H1 (cell line): ENCODE results near the gene NRM. TPM values are rescaled to one million over a fixed set of nuclear protein-coding genes. Genes with fewer than 3 reads are reported as not detected.

Source experiments
- CTCF ChIA-PET: fragments of 300-600 bp; sonication (Branson Sonifier 250); formaldehyde crosslinking; loops from one replicate; lab custom pipeline; 2021; ENCODE audit not compliant: partially characterized antibody; lab: Charles Lee
- POLR2A ChIA-PET: fragments of 300-600 bp; sonication (Branson Sonifier 250); formaldehyde crosslinking; loops from one replicate; lab custom pipeline; 2021; ENCODE audit warnings: inconsistent platforms; ENCODE audit not compliant: partially characterized antibody; lab: Charles Lee
- DNase-seq, 2 experiments: peaks; one replicate each; pipeline versions ENCODE4 v3.0.0 to v3.0.0-alpha.2; 2010 to 2022; ENCODE audit warnings: low spot score in 2 of 2, low read depth in 1 of 2, mixed read lengths in 1 of 2
- FAIRE-seq: peaks from 2 replicates; lab custom pipeline; 2011; peaks lifted over from hg19 to GRCh38; lab: Jason Lieb, UNC
- H2AFZ ChIP-seq: 2 replicates; pipeline ENCODE4 v1.8.1; 2012; ENCODE audit warnings: low read length, inconsistent platforms
- H2AK5ac ChIP-seq: 2 replicates; pipeline ENCODE4 v1.6.1; 2013; ENCODE audit warnings: low read depth, low read length
- H2BK120ac ChIP-seq: replicated peaks from 2 replicates; pipeline ENCODE3; 2013; ENCODE audit warnings: low read depth, low read length, inconsistent platforms
- H2BK12ac ChIP-seq: 2 replicates; pipeline ENCODE4 v1.6.1; 2013; ENCODE audit warnings: low read depth, low read length
- H2BK15ac ChIP-seq: 2 replicates; pipeline ENCODE4 v1.6.1; 2013; ENCODE audit warnings: low read length
- H2BK20ac ChIP-seq: 2 replicates; pipeline ENCODE4 v1.6.1; 2013; ENCODE audit warnings: low read length
- H2BK5ac ChIP-seq: 2 replicates; pipeline ENCODE4 v1.6.1; 2013; ENCODE audit warnings: low read depth, low read length
- H3K14ac ChIP-seq: 2 replicates; pipeline ENCODE4 v1.6.1; 2013; ENCODE audit warnings: inconsistent platforms; ENCODE audit not compliant: insufficient read length
- H3K18ac ChIP-seq: 2 replicates; pipeline ENCODE4 v1.6.1; 2013; ENCODE audit warnings: low read length; ENCODE audit errors: extremely low read depth
- H3K23ac ChIP-seq: 2 replicates; pipeline ENCODE4 v1.6.1; 2013; ENCODE audit warnings: inconsistent platforms; ENCODE audit not compliant: insufficient read length
- H3K23me2 ChIP-seq: 2 replicates; pipeline ENCODE4 v1.6.1; 2013; ENCODE audit warnings: low read depth, low read length
- H3K27ac ChIP-seq: 2 replicates; pipeline ENCODE4 v1.6.1; 2011; ENCODE audit warnings: low read depth, low read length, inconsistent platforms
- H3K27me3 ChIP-seq, 4 experiments: replicated peaks in 1 of 4; 1 replicate in 1 of 4; 2 replicates in 3 of 4; pipeline versions ENCODE4 v1.6.1 to v1.8.1; 2011 to 2013; ENCODE audit warnings: low read length in 3 of 4, mild to moderate bottlenecking in 3 of 4, inconsistent platforms in 2 of 4, mixed read lengths in 2 of 4, moderate library complexity in 1 of 4; ENCODE audit not compliant: control insufficient read depth in 3 of 4, insufficient read depth in 3 of 4; ENCODE audit errors: extremely low read depth in 1 of 4
- H3K36me3 ChIP-seq, 4 experiments: 2 replicates each; pipeline versions ENCODE4 v1.6.1 to v1.8.1; 2011 to 2013; ENCODE audit warnings: mild to moderate bottlenecking in 4 of 4, low read length in 3 of 4, moderate library complexity in 2 of 4, control low read depth in 1 of 4, inconsistent platforms in 1 of 4; ENCODE audit not compliant: insufficient read depth in 4 of 4, control insufficient read depth in 2 of 4
- H3K4ac ChIP-seq: replicated peaks from 2 replicates; pipeline ENCODE3; 2013; ENCODE audit warnings: low read length, low read depth, mixed read lengths, inconsistent platforms; ENCODE audit not compliant: insufficient read length
- H3K4me1 ChIP-seq, 4 experiments: replicated peaks in 1 of 4; 1 replicate in 1 of 4; 2 replicates in 3 of 4; pipeline versions ENCODE4 v1.6.1 to v1.8.1; 2011 to 2013; ENCODE audit warnings: low read length in 3 of 4, inconsistent platforms in 2 of 4, mixed read lengths in 1 of 4; ENCODE audit not compliant: insufficient read depth in 4 of 4, control insufficient read depth in 3 of 4
- H3K4me2 ChIP-seq, 2 experiments: 2 replicates each; pipeline versions ENCODE4 v1.6.1 to v1.8.1; 2011 to 2013; ENCODE audit warnings: low read depth in 2 of 2, low read length in 2 of 2, control low read depth in 1 of 2, inconsistent platforms in 1 of 2, mild to moderate bottlenecking in 1 of 2; ENCODE audit not compliant: insufficient read depth in 1 of 2
- H3K4me3 ChIP-seq, 4 experiments: fragments of 200-600, 300-600 bp in 1 of 4; sonication (generic), shearing (Covaris generic), sonication (Bioruptor Twin) in 1 of 4; 2 replicates each; pipeline versions ENCODE4 v1.5.1 to v1.8.1; 2011 to 2016; ENCODE audit warnings: low read length in 4 of 4, low read depth in 3 of 4, control low read depth in 2 of 4, inconsistent platforms in 2 of 4, mild to moderate bottlenecking in 2 of 4, mixed read lengths in 1 of 4, moderate library complexity in 1 of 4; ENCODE audit not compliant: insufficient read depth in 2 of 4; ENCODE audit errors: extremely low read depth in 1 of 4
- H3K56ac ChIP-seq: replicated peaks from 2 replicates; pipeline ENCODE3; 2013; ENCODE audit warnings: low read depth, mild to moderate bottlenecking, mixed read lengths, low read length, inconsistent platforms; ENCODE audit not compliant: insufficient read length
- H3K79me1 ChIP-seq: 2 replicates; pipeline ENCODE4 v1.6.1; 2013; ENCODE audit warnings: low read depth, low read length, control low read depth
- H3K79me2 ChIP-seq, 2 experiments: 2 replicates each; pipeline versions ENCODE4 v1.6.1 to v1.8.1; 2012 to 2013; ENCODE audit warnings: low read length in 2 of 2, mild to moderate bottlenecking in 2 of 2, inconsistent platforms in 1 of 2; ENCODE audit not compliant: insufficient read depth in 2 of 2, control insufficient read depth in 1 of 2
- H3K9ac ChIP-seq, 4 experiments: replicated peaks in 1 of 4; 1 replicate in 1 of 4; 2 replicates in 3 of 4; pipeline versions ENCODE4 v1.6.1 to v1.8.1; 2011 to 2013; ENCODE audit warnings: low read depth in 3 of 4, low read length in 3 of 4, control low read depth in 2 of 4, mild to moderate bottlenecking in 2 of 4, moderate library complexity in 2 of 4, inconsistent platforms in 1 of 4; ENCODE audit errors: extremely low read depth in 1 of 4
- H3K9me3 ChIP-seq, 2 experiments: 2 replicates each; pipeline versions ENCODE4 v1.6.1 to v1.8.1; 2012 to 2013; ENCODE audit warnings: mild to moderate bottlenecking in 2 of 2, moderate library complexity in 2 of 2, control low read depth in 1 of 2, inconsistent platforms in 1 of 2, low read depth in 1 of 2, low read length in 1 of 2, mixed read lengths in 1 of 2; ENCODE audit not compliant: insufficient read depth in 2 of 2
- H4K20me1 ChIP-seq, 2 experiments: replicated peaks in 1 of 2; 2 replicates each; pipeline versions ENCODE3 to v1.8.1; 2011 to 2013; ENCODE audit warnings: inconsistent platforms in 2 of 2, low read length in 2 of 2, mild to moderate bottlenecking in 1 of 2; ENCODE audit not compliant: insufficient read depth in 2 of 2, control insufficient read depth in 1 of 2
- H4K5ac ChIP-seq: 2 replicates; pipeline ENCODE4 v1.6.1; 2013; ENCODE audit warnings: low read length, low read depth, mixed read lengths, inconsistent platforms; ENCODE audit not compliant: insufficient read length
- H4K8ac ChIP-seq: 2 replicates; pipeline ENCODE4 v1.8.0; 2013; ENCODE audit warnings: mild to moderate bottlenecking, moderate library complexity, low read length, inconsistent platforms; ENCODE audit not compliant: insufficient read depth; ENCODE audit errors: extremely low read depth
- H4K91ac ChIP-seq: replicated peaks from 2 replicates; pipeline ENCODE3; 2013; ENCODE audit warnings: low read length, mixed read lengths, inconsistent platforms; ENCODE audit not compliant: insufficient read length
- WGBS, 2 experiments: shearing (Covaris generic) in 1 of 2; methylation state at CpG; one replicate each; pipeline versions ENCODE4 v1.1.6 to v1.1.7; 2013 to 2015; ENCODE audit warnings: low lambda C conversion rate in 2 of 2, mixed read lengths in 2 of 2, inconsistent platforms in 1 of 2, low coverage in 1 of 2, missing lambda C conversion rate in 1 of 2; ENCODE audit not compliant: insufficient replicate concordance in 2 of 2, insufficient coverage in 1 of 2, insufficient read length in 1 of 2; ENCODE audit errors: extremely low coverage in 1 of 2, missing lambda C conversion rate in 1 of 2; 5-methylcytosine and 5-hydroxymethylcytosine counted together
- polyA plus RNA-seq, 7 experiments: library from polyadenylated mRNA; depleted of rRNA in 3 of 7; stranded (reverse) in 5 of 7; unstranded in 2 of 7; fragments of >200 nt in 5 of 7; fragments of 200-250 nt in 2 of 7; gene quantifications; 1 replicate in 5 of 7; 2 replicates in 1 of 7; 4 replicates in 1 of 7; pipeline versions ENCODE4 v1.2.1 to v1.2.3, GENCODE V29; 2011 to 2013; ENCODE audit warnings: missing spikeins in 2 of 7, mixed read lengths in 2 of 7
- total RNA-seq: library from RNA; stranded (reverse); fragmentation: NEBNext Ultra II Directional; extraction: Animal tissue kit (Norgen Biotek cat#: 25700); gene quantifications from 2 replicates; pipeline ENCODE4 v1.2.1, GENCODE V29; 2021

The NRM gene
- total and polyA plus RNA-seq, 2 of the 8 experiments (the other 6 are each of a cell fraction or from before 2014, with no cell fraction given), result 27.3 to 50.4 TPM

- peaks cover 6% of the 10 kb centered on the region for H3K23me2 ChIP-seq
- no peak overlapping the region for H4K5ac ChIP-seq
- no peak overlapping the region for H3K27ac ChIP-seq
- H3K9me3 ChIP-seq, result no peaks in the 10 kb centered on the region
- WGBS, 2 experiments, result 93% methylated on average over 27 of the region's 27 CpGs; no CpG with 5 or more reads in 1 of the 2 experiments
- peaks cover 4 to 12% (median 8%) of the 10 kb centered on the region in 4 experiments; a peak in 5 of 8 replicates for H3K36me3 ChIP-seq
- no peak overlapping the region for H3K4ac ChIP-seq
- H3K9ac ChIP-seq, result no peak overlapping the region
- no peak for FAIRE-seq
- no peak overlapping the region for H3K23ac ChIP-seq
- CTCF ChIA-PET, result interaction anchor here (1.8 to 3.0 kb wide), 4 partner anchors 12 to 52 kb away, joined by 8 to 12 read pairs (median 10); no protein-coding TSS in a partner anchor
- no peak overlapping the region for H2BK5ac ChIP-seq
- H3K4me3 ChIP-seq, result no peak overlapping the region
- POLR2A ChIA-PET, result interaction anchor here (0.6 to 18.7 kb wide), 7 partner anchors 11 to 132 kb away, joined by 3 to 388 read pairs (median 7); partner anchors contain the start of genes MDC1, MRPS18B, PPP1R10 and TUBB
- H3K56ac ChIP-seq, result no peak overlapping the region
- H4K20me1 ChIP-seq, result peaks cover 0 to 2% of the 10 kb centered on the region in 2 experiments
- no peak for DNase-seq
- no peak overlapping the region; a peak in 1 of 4 replicates for H3K4me2 ChIP-seq
- H3K4me1 ChIP-seq, result no peaks in the 10 kb centered on the region; a peak in 1 of 7 replicates
- no peak overlapping the region for H4K8ac ChIP-seq
- H2AFZ ChIP-seq, result no peak overlapping the region
- H3K14ac ChIP-seq, result no peak overlapping the region
- H3K27me3 ChIP-seq, result no peaks in the 10 kb centered on the region
- H3K79me2 ChIP-seq, result peaks cover 0 to 4% of the 10 kb centered on the region in 2 experiments; a peak in 2 of 4 replicates
- no peaks in the 10 kb centered on the region for H3K79me1 ChIP-seq
- H2AK5ac ChIP-seq, result no peak overlapping the region
- H2BK15ac ChIP-seq, result no peak overlapping the region
- H3K18ac ChIP-seq, result no peak overlapping the region
- H2BK20ac ChIP-seq, result no peak overlapping the region
- H2BK120ac ChIP-seq, result no peak overlapping the region
- H2BK12ac ChIP-seq, result no peak overlapping the region
- H4K91ac ChIP-seq, result no peak overlapping the region
Measured at GRCh38 chr6:30670760-30671527, 19.8 kb downstream of the NRM start.
